ENCODE measurements around the gene CDC5L. TPM values are rescaled to one million over a fixed set of nuclear protein-coding genes. Genes with fewer than 3 reads are reported as not detected.

CDC5L gene
- total and polyA plus RNA-seq, 2 experiments from 2014 or later, result 27.0 to 32.5 TPM

- TF ChIP-seq REST (IDR thresholded peaks at IDR 0.05; ENCODE audit: unreplicated experiment), result no peak
- no peak for TF ChIP-seq STAT1 (IDR thresholded peaks at IDR 0.05; ENCODE audit: unreplicated experiment)
- no peak for TF ChIP-seq NANOG (IDR thresholded peaks at IDR 0.05; ENCODE audit: borderline replicate concordance)
- no peak for TF ChIP-seq EZH2phosphoT487 (IDR thresholded peaks at IDR 0.05; ENCODE audit: unreplicated experiment)
Observed at GRCh38 chr6:44388887-44389286, 1.4 kb downstream of the CDC5L start (continued).

- Histone ChIP-seq H3K79me2 (replicated peaks; ENCODE audit: insufficient read depth) (peaks cover 36% of the 10 kb centered on the region), H3K27ac (ENCODE audit: low read depth) (no peak overlapping the region), H3K9me2 (ENCODE audit: insufficient read depth) (no peaks in the 10 kb centered on the region), H3K4me2 (no peak overlapping the region), H3K4me3 (no peak overlapping the region), H3K4me1 (ENCODE audit: insufficient read depth) (peaks cover 21% of the 10 kb centered on the region), H3K27me3 (ENCODE audit: insufficient read depth) (no peaks in the 10 kb centered on the region), H2AFZ (no peak overlapping the region), H3K36me3 (ENCODE audit: insufficient read depth) (peaks cover 27% of the 10 kb centered on the region), H4K20me1 (replicated peaks; ENCODE audit: insufficient read depth) (peaks cover 34% of the 10 kb centered on the region), H3F3A (replicated peaks; ENCODE audit: low read depth) (no peaks in the 10 kb centered on the region)
- no peak for DNase-seq (ENCODE audit: low spot score)
- Mint-ChIP-seq H3K4me3 (no peak overlapping the region), H3K4me1 (peaks cover 22% of the 10 kb centered on the region), H3K27me3 (ENCODE audit: insufficient read depth, low read depth, poor library complexity) (peaks cover 10% of the 10 kb centered on the region), H3K9me3 (no peaks in the 10 kb centered on the region), H3K27ac (no peak overlapping the region), H3K36me3 (ENCODE audit: low read depth) (peaks cover 45% of the 10 kb centered on the region)
- no peak for ATAC-seq
- TF ChIP-seq NANOG (IDR thresholded peaks at IDR 0.05; ENCODE audit: borderline replicate concordance) (no peak), POLR2AphosphoS5 (IDR thresholded peaks at IDR 0.05; ENCODE audit: low read depth) (no peak), STAT1 (IDR thresholded peaks at IDR 0.05; ENCODE audit: unreplicated experiment) (no peak), REST (IDR thresholded peaks at IDR 0.05; ENCODE audit: unreplicated experiment) (no peak), ZNF114 (CRISPR knock-in tag; IDR thresholded peaks at IDR 0.05) (no peak)
- TF ChIP-seq, protein P1, sequence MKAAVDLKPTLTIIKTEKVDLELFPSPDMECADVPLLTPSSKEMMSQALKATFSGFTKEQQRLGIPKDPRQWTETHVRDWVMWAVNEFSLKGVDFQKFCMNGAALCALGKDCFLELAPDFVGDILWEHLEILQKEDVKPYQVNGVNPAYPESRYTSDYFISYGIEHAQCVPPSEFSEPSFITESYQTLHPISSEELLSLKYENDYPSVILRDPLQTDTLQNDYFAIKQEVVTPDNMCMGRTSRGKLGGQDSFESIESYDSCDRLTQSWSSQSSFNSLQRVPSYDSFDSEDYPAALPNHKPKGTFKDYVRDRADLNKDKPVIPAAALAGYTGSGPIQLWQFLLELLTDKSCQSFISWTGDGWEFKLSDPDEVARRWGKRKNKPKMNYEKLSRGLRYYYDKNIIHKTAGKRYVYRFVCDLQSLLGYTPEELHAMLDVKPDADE (IDR thresholded peaks at IDR 0.05), result no peak
- TF ChIP-seq, protein P2, sequence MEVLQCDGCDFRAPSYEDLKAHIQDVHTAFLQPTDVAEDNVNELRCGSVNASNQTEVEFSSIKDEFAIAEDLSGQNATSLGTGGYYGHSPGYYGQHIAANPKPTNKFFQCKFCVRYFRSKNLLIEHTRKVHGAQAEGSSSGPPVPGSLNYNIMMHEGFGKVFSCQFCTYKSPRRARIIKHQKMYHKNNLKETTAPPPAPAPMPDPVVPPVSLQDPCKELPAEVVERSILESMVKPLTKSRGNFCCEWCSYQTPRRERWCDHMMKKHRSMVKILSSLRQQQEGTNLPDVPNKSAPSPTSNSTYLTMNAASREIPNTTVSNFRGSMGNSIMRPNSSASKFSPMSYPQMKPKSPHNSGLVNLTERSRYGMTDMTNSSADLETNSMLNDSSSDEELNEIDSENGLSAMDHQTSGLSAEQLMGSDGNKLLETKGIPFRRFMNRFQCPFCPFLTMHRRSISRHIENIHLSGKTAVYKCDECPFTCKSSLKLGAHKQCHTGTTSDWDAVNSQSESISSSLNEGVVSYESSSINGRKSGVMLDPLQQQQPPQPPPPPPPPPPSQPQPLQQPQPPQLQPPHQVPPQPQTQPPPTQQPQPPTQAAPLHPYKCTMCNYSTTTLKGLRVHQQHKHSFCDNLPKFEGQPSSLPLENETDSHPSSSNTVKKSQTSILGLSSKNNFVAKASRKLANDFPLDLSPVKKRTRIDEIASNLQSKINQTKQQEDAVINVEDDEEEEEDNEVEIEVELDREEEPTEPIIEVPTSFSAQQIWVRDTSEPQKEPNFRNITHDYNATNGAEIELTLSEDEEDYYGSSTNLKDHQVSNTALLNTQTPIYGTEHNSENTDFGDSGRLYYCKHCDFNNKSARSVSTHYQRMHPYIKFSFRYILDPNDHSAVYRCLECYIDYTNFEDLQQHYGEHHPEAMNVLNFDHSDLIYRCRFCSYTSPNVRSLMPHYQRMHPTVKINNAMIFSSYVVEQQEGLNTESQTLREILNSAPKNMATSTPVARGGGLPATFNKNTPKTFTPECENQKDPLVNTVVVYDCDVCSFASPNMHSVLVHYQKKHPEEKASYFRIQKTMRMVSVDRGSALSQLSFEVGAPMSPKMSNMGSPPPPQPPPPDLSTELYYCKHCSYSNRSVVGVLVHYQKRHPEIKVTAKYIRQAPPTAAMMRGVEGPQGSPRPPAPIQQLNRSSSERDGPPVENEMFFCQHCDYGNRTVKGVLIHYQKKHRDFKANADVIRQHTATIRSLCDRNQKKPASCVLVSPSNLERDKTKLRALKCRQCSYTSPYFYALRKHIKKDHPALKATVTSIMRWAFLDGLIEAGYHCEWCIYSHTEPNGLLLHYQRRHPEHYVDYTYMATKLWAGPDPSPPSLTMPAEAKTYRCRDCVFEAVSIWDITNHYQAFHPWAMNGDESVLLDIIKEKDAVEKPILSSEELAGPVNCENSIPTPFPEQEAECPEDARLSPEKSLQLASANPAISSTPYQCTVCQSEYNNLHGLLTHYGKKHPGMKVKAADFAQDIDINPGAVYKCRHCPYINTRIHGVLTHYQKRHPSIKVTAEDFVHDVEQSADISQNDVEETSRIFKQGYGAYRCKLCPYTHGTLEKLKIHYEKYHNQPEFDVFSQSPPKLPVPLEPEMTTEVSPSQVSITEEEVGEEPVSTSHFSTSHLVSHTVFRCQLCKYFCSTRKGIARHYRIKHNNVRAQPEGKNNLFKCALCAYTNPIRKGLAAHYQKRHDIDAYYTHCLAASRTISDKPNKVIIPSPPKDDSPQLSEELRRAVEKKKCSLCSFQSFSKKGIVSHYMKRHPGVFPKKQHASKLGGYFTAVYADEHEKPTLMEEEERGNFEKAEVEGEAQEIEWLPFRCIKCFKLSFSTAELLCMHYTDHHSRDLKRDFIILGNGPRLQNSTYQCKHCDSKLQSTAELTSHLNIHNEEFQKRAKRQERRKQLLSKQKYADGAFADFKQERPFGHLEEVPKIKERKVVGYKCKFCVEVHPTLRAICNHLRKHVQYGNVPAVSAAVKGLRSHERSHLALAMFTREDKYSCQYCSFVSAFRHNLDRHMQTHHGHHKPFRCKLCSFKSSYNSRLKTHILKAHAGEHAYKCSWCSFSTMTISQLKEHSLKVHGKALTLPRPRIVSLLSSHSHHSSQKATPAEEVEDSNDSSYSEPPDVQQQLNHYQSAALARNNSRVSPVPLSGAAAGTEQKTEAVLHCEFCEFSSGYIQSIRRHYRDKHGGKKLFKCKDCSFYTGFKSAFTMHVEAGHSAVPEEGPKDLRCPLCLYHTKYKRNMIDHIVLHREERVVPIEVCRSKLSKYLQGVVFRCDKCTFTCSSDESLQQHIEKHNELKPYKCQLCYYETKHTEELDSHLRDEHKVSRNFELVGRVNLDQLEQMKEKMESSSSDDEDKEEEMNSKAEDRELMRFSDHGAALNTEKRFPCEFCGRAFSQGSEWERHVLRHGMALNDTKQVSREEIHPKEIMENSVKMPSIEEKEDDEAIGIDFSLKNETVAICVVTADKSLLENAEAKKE (CRISPR knock-in tag; IDR thresholded peaks at IDR 0.05), result no peak
Observed at GRCh38 chr6:44390158-44390683, 2.7 kb downstream of the CDC5L start.

Measured in GM23338 (cell line).